ENCODE results near the gene MSL1. TPM values are rescaled to one million over a fixed set of nuclear protein-coding genes. Genes with fewer than 3 reads are reported as not detected.
A peak's percentile ranks its signal among the peaks of the same experiment; 100 is the strongest.

Gene MSL1
- total and polyA plus RNA-seq, 8 donors, result 21.0 to 105 (median 33.5) TPM

DNA sequence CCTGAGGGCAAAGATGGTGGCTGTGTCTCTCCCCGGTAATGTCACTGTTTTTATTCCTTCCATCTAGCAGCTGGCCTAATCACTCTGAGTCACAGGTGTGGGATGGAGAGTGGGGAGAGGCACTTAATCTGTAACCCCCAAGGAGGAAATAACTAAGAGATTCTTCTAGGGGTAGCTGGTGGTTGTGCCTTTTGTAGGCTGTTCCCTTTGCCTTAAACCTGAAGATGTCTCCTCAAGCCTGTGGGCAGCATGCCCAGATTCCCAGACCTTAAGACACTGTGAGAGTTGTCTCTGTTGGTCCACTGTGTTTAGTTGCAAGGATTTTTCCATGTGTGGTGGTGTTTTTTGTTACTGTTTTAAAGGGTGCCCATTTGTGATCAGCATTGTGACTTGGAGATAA is 50.0 kb downstream of the MSL1 start:
- DNase-seq (peak in 1 of 6 donors; percentile 10), FAIRE-seq (no peak), ATAC-seq (no peak)
- peaks cover 0 to 1% (median 0%) of the 10 kb centered on the region in 3 donors for H3K4me1 ChIP-seq
- no peaks in the 10 kb centered on the region for H3K9me3 ChIP-seq
- H3K27me3 ChIP-seq, result no peaks in the 10 kb centered on the region
- H3K27ac ChIP-seq, result no peak overlapping the region
- no peak overlapping the region for H3K4me3 ChIP-seq
- WGBS, 2 donors, result 93% methylated on average over 1 of the region's 1 CpG
- TF ChIP-seq, protein P1, sequence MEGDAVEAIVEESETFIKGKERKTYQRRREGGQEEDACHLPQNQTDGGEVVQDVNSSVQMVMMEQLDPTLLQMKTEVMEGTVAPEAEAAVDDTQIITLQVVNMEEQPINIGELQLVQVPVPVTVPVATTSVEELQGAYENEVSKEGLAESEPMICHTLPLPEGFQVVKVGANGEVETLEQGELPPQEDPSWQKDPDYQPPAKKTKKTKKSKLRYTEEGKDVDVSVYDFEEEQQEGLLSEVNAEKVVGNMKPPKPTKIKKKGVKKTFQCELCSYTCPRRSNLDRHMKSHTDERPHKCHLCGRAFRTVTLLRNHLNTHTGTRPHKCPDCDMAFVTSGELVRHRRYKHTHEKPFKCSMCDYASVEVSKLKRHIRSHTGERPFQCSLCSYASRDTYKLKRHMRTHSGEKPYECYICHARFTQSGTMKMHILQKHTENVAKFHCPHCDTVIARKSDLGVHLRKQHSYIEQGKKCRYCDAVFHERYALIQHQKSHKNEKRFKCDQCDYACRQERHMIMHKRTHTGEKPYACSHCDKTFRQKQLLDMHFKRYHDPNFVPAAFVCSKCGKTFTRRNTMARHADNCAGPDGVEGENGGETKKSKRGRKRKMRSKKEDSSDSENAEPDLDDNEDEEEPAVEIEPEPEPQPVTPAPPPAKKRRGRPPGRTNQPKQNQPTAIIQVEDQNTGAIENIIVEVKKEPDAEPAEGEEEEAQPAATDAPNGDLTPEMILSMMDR (IDR thresholded peaks at IDR 0.05), result no peak
- intact Hi-C loops (cut with DNase I), result no loop called here
- peaks cover 6 to 35% (median 34%) of the 10 kb centered on the region in 3 donors for H3K36me3 ChIP-seq

DNA sequence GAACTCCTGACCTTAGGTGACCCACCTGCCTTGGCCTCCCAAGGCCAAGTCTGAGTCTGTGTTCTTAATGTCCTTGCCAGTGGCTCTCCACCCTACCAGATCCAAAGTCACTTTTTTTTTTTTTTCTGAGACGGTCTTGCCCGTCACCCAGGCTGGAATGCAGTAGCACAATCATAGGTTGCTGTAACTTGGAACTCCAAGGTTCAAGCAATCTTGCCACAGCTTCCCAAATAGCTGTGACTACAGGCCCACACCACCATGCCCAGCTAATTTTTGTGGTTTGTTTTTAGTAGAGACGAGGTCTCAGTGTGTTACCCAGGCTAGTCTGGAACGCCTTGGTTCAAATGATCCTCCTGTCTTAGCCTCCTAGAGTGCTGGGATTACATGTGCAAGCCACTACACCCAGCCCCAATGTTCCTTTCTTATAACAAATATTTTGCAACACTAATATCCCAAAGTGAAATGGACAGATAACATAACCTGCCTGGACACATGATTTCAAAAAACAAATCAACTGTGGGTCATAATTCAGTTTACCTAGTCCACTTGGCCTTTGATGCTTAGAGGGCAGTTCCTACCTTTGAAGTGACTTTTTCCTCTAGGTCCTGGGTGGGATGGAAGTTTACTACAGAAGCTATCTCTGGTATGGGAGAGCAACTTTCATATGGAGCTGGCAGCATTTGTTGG is 51.5 kb downstream of the MSL1 start:
- Histone ChIP-seq H3K4me1 (peaks cover 0 to 8% (median 0%) of the 10 kb centered on the region in 3 donors), H3K36me3 (peaks cover 6 to 27% (median 22%) of the 10 kb centered on the region in 3 donors), H3K4me3 (no peak overlapping the region), H3K27me3 (no peaks in the 10 kb centered on the region), H3K27ac (no peak overlapping the region), H3K9me3 (no peaks in the 10 kb centered on the region)
- intact Hi-C loops (cut with DNase I), result no loop called here
- TF ChIP-seq, protein P1 (IDR thresholded peaks at IDR 0.05), result no peak
- 90 to 93% methylated on average over 4 of the region's 4 CpGs for WGBS, 2 donors
- ATAC-seq, result no peak
- no peak for FAIRE-seq
- DNase-seq, result no peak

DNA sequence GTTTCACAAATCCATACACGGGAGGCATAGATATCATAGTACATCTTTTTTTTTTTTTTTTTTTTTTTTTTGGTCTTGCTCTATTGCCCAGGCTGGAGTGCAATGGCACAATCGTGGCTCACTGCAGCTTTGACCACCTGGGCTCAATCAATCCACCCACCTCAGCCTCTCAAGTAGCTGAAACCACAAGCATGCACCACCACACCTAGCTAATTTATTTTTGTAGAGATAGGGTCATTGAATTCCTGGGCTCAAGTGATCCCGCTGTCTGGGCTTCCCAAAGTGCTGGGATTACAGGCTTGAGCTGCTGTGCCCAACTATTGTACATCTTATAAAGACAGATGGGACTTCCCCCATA is 52.0 kb downstream of the MSL1 start:
- WGBS, 2 donors, result 68 to 69% methylated on average over 3 of the region's 3 CpGs
- Histone ChIP-seq H3K27ac (no peak overlapping the region), H3K27me3 (no peaks in the 10 kb centered on the region), H3K9me3 (no peaks in the 10 kb centered on the region), H3K4me3 (no peak overlapping the region), H3K4me1 (peaks cover 0 to 8% (median 0%) of the 10 kb centered on the region in 3 donors), H3K36me3 (peaks cover 6 to 27% (median 22%) of the 10 kb centered on the region in 3 donors)
- no peak for DNase-seq
- TF ChIP-seq, protein P1 (IDR thresholded peaks at IDR 0.05), result no peak
- intact Hi-C loops (cut with DNase I), result no loop called here
- ATAC-seq, result no peak
- FAIRE-seq, result no peak

DNA sequence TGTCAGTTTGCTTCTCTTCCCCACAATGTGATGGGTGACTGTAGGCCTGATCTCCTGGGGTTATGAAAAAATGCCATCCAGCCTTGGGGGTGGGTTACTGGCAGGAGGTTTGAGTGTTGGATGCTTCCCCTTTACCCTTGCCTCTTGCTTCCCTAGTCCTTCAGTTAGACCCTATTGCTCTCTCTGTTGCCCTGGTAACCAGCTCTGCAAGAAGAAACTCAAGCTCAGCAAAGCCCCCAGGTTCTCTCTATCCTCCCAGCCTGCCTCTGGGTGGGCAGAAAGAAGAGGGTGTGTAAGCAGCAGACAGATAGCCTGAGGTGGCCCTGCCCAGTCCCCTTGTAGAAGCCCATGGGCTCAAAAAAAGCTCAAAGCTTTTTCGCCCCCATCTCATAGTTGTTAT is 52.7 kb downstream of the MSL1 start:
- Histone ChIP-seq H3K9me3 (no peaks in the 10 kb centered on the region), H3K4me3 (no peak overlapping the region), H3K27ac (no peak overlapping the region), H3K4me1 (peaks cover 0 to 8% (median 0%) of the 10 kb centered on the region in 3 donors), H3K36me3 (peaks cover 6 to 21% (median 20%) of the 10 kb centered on the region in 3 donors), H3K27me3 (no peaks in the 10 kb centered on the region)
- TF ChIP-seq, protein P1 (IDR thresholded peaks at IDR 0.05), result no peak
- no peak for FAIRE-seq
- WGBS, 2 donors, result 89 to 100% methylated on average over 1 of the region's 1 CpG
- intact Hi-C loops (cut with DNase I), result no loop called here
- no peak for DNase-seq
- ATAC-seq, result no peak

Data from pancreas (tissue), 10 donors.